VCaP (cell line): Measurements from ENCODE around the gene NOP56.

Experiments
- H3K27ac ChIP-seq: fragments of 450-650 bp; 2 replicates; pipeline ENCODE4 v1.5.1; 2017
- CTCF ChIP-seq: fragments of 450-650 bp; conservative IDR thresholded peaks from 2 replicates; pipeline ENCODE4 v1.5.1; 2017; ENCODE audit warnings: mild to moderate bottlenecking, moderate library complexity

The NOP56 gene

GRCh38 chr20:2651772-2652723 is at the start of gene NOP56:
TSS of gene NOP56 (plus strand) at chr20:2652632. CDS start at chr20:2652661, 29 bp downstream.
- no peak for TF ChIP-seq CTCF
- H3K27ac ChIP-seq: peak within 1 kb of the TSS; percentile 98

- peak overlapping the region; percentile 1; the same call in 1 of the 2 replicates for H3K27ac ChIP-seq
- TF ChIP-seq CTCF: no peak
Observed at GRCh38 chr20:2602746-2603145, 49.7 kb upstream of the NOP56 start.

- TF ChIP-seq CTCF: no peak
- peak overlapping the region; percentile 10 for H3K27ac ChIP-seq
Observed at GRCh38 chr20:2603816-2604505, 48.5 kb upstream of the NOP56 start.

GRCh38 chr20:2604506-2604835 is 48.0 kb upstream of the NOP56 start:
- H3K27ac ChIP-seq: peak overlapping the region; percentile 10; the same call in 1 of the 2 replicates
- TF ChIP-seq CTCF: no peak

GRCh38 chr20:2606507-2607006 is 45.9 kb upstream of the NOP56 start:
- H3K27ac ChIP-seq: no peak overlapping the region
- no peak for TF ChIP-seq CTCF

GRCh38 chr20:2610326-2610725 is 42.1 kb upstream of the NOP56 start:
- no peak for TF ChIP-seq CTCF
- H3K27ac ChIP-seq: no peak overlapping the region
